A549 (cell line): ENCODE data around the gene CD109. TPM values are rescaled to one million over a fixed set of nuclear protein-coding genes. Genes with fewer than 3 reads are reported as not detected.

Experiments
- ATAC-seq, 2 experiments: fragments of 200-7000 bp in 1 of 2; fragments of >200 bp in 1 of 2; cut with Nextera tagmentation in 1 of 2; cut with Tn5 transposase in 1 of 2; 3 replicates each; pipeline versions ENCODE4 v1.8.0 to v1.9.1; 2018 to 2020; ENCODE audit warnings: mild to moderate bottlenecking in 1 of 2, moderate library complexity in 1 of 2
- CTCF ChIA-PET: fragments of 300-600 bp; sonication (Branson Sonifier 250); formaldehyde crosslinking; extraction: SDS; loops from one replicate; lab custom pipeline; 2021; ENCODE audit warnings: antibody characterized with exemption, inconsistent platforms; lab: Yijun Ruan, JAX
- POLR2A ChIA-PET: fragments of 350-600 bp; formaldehyde crosslinking; extraction: SDS; loops from one replicate; lab custom pipeline; 2021; ENCODE audit warnings: antibody characterized with exemption, inconsistent platforms; lab: Yijun Ruan, JAX
- DNase-seq, 2 experiments: peaks; one replicate each; pipeline versions ENCODE4 v3.0.0 to v3.0.0-alpha.2; 2011 to 2016; ENCODE audit warnings: low read depth in 1 of 2, low spot score in 1 of 2
- FAIRE-seq: peaks from 2 replicates; lab custom pipeline; 2011; peaks lifted over from hg19 to GRCh38; lab: Jason Lieb, UNC
- H3K27ac ChIP-seq, 2 experiments: fragments of >200 bp; sonication (Bioruptor Twin); formaldehyde crosslinking; 3 replicates each; pipeline ENCODE4 v1.5.1; 2016 to 2017
- H3K4me1 ChIP-seq: fragments of >200 bp; sonication (Bioruptor Twin); formaldehyde crosslinking; 3 replicates; pipeline ENCODE4 v1.6.1; 2016
- H3K4me2 ChIP-seq: fragments of >200 bp; sonication (Bioruptor Twin); formaldehyde crosslinking; 3 replicates; pipeline ENCODE4 v1.6.1; 2016
- H3K4me3 ChIP-seq: fragments of >200 bp; sonication (Bioruptor Twin); formaldehyde crosslinking; 3 replicates; pipeline ENCODE4 v1.5.1; 2016
- H3K9me3 ChIP-seq: fragments of >200 bp; sonication (Bioruptor Twin); formaldehyde crosslinking; 3 replicates; pipeline ENCODE4 v1.6.1; 2016
- ATOH8 ChIP-seq: fragments of 250-450 bp; sonication (Bioruptor Pico); IDR thresholded peaks from 2 replicates; pipeline ENCODE4 v1.5.0; 2020; ENCODE audit warnings: low read depth, mild to moderate bottlenecking, moderate library complexity
- BCL3 ChIP-seq: fragments of >200 bp; sonication (Bioruptor Twin); formaldehyde crosslinking; IDR thresholded peaks from 3 replicates; pipeline ENCODE4 v1.6.1; 2016
- BHLHE40 ChIP-seq: IDR thresholded peaks from 2 replicates; pipeline ENCODE4 v1.6.1; 2012; ENCODE audit warnings: low read depth, low read length, inconsistent platforms
- CBX2 ChIP-seq: fragments of 200-600 bp; sonication (generic); IDR thresholded peaks from 2 replicates; pipeline ENCODE4 v1.6.1; 2016; ENCODE audit warnings: low read depth, mild to moderate bottlenecking, borderline replicate concordance
- CHD2 ChIP-seq: fragments of 150-350 bp; IDR thresholded peaks from 2 replicates; pipeline ENCODE4 v1.6.1; 2014; ENCODE audit warnings: low read length; ENCODE audit not compliant: partially characterized antibody
- CHD4 ChIP-seq: fragments of 200-600 bp; sonication (generic); IDR thresholded peaks from 2 replicates; pipeline ENCODE4 v1.6.1; 2016; ENCODE audit warnings: antibody characterized with exemption, mild to moderate bottlenecking, borderline replicate concordance
- E2F6 ChIP-seq: IDR thresholded peaks from 2 replicates; pipeline ENCODE4 v1.6.1; 2012; ENCODE audit warnings: low read depth, borderline replicate concordance
- ELK1 ChIP-seq: fragments of 150-350 bp; IDR thresholded peaks from 2 replicates; pipeline ENCODE4 v1.6.1; 2014; ENCODE audit warnings: low read depth, mild to moderate bottlenecking, low read length
- ESRRA ChIP-seq: fragments of 150-350 bp; IDR thresholded peaks from 2 replicates; pipeline ENCODE4 v1.6.1; 2014; ENCODE audit warnings: mild to moderate bottlenecking, low read length, borderline replicate concordance
- FOSB ChIP-seq: fragments of 250-450 bp; sonication (Bioruptor Pico); IDR thresholded peaks from 2 replicates; pipeline ENCODE4 v1.5.0; 2020; ENCODE audit warnings: mild to moderate bottlenecking, moderate library complexity
- FOXS1 ChIP-seq: fragments of 250-450 bp; sonication (Bioruptor Pico); IDR thresholded peaks from 2 replicates; pipeline ENCODE4 v1.5.0; 2020; ENCODE audit warnings: mild to moderate bottlenecking, moderate library complexity
- HES2 ChIP-seq: fragments of >200 bp; sonication (Bioruptor Twin); formaldehyde crosslinking; IDR thresholded peaks from 2 replicates; pipeline ENCODE4 v1.6.1; 2016
- HEYL ChIP-seq: fragments of 250-450 bp; sonication (Bioruptor Pico); IDR thresholded peaks from 2 replicates; pipeline ENCODE4 v1.8.0; 2021; ENCODE audit warnings: mild to moderate bottlenecking, moderate library complexity
- HOXB13 ChIP-seq: fragments of 250-450 bp; sonication (Bioruptor Pico); IDR thresholded peaks from 2 replicates; pipeline ENCODE4 v1.5.0; 2020; ENCODE audit warnings: low read depth, mild to moderate bottlenecking, moderate library complexity
- JUN ChIP-seq, 2 experiments: fragments of >200 bp; sonication (Bioruptor Twin); formaldehyde crosslinking; IDR thresholded peaks; 2 replicates in 1 of 2; 3 replicates in 1 of 2; pipeline ENCODE4 v1.6.1; 2016 to 2017
- MAFK ChIP-seq: fragments of 450-650 bp; IDR thresholded peaks from 2 replicates; pipeline ENCODE4 v1.6.1; 2014; ENCODE audit not compliant: partially characterized antibody
- NFE2L2 ChIP-seq: fragments of 150-350 bp; conservative IDR thresholded peaks from 2 replicates; pipeline ENCODE4 v1.6.1; 2014; ENCODE audit warnings: low read length
- NPAS2 ChIP-seq: fragments of 250-450 bp; sonication (Bioruptor Pico); IDR thresholded peaks from 2 replicates; pipeline ENCODE4 v1.8.0; 2022; ENCODE audit warnings: mild to moderate bottlenecking, moderate library complexity, borderline replicate concordance
- NR3C1 ChIP-seq: fragments of >200 bp; sonication (Bioruptor Twin); formaldehyde crosslinking; IDR thresholded peaks from 3 replicates; pipeline ENCODE4 v1.6.1; 2017
- PBX3 ChIP-seq: IDR thresholded peaks from 2 replicates; pipeline ENCODE4 v1.6.1; 2012
- PHF8 ChIP-seq: fragments of 200-600 bp; sonication (generic); IDR thresholded peaks from 2 replicates; pipeline ENCODE4 v1.6.1; 2016; ENCODE audit warnings: low read depth, mild to moderate bottlenecking, antibody characterized with exemption, moderate library complexity, borderline replicate concordance
- POLR2A ChIP-seq: IDR thresholded peaks from 2 replicates; pipeline ENCODE4 v1.6.1; 2012; ENCODE audit warnings: mild to moderate bottlenecking, low read length
- POLR2AphosphoS2 ChIP-seq: conservative IDR thresholded peaks from 2 replicates; pipeline ENCODE4 v1.6.1; 2012; ENCODE audit warnings: low read length, improper control_type of control experiment, inconsistent platforms
- RAD21 ChIP-seq, 2 experiments: fragments of >200 bp in 1 of 2; sonication (Bioruptor Twin) in 1 of 2; formaldehyde crosslinking in 1 of 2; IDR thresholded peaks in 1 of 2; conservative IDR thresholded peaks in 1 of 2; 2 replicates in 1 of 2; 3 replicates in 1 of 2; pipeline ENCODE4 v1.6.1; 2012 to 2018; ENCODE audit warnings: inconsistent platforms in 1 of 2
- RARB ChIP-seq: fragments of 250-450 bp; sonication (Bioruptor Pico); IDR thresholded peaks from 2 replicates; pipeline ENCODE4 v1.8.0; 2021; ENCODE audit warnings: mild to moderate bottlenecking, moderate library complexity
- RCOR1 ChIP-seq: fragments of 150-350 bp; IDR thresholded peaks from 2 replicates; pipeline ENCODE4 v1.6.1; 2014; ENCODE audit warnings: antibody characterized with exemption, low read length, low read depth
- RFX5 ChIP-seq: fragments of 450-650 bp; IDR thresholded peaks from 2 replicates; pipeline ENCODE4 v1.7.1; 2014; ENCODE audit warnings: antibody characterized with exemption, mild to moderate bottlenecking, moderate library complexity
- SMC3 ChIP-seq: fragments of >200 bp; sonication (Bioruptor Twin); formaldehyde crosslinking; IDR thresholded peaks from 3 replicates; pipeline ENCODE4 v1.6.1; 2018; ENCODE audit warnings: inconsistent platforms
- SREBF2 ChIP-seq: fragments of 450-650 bp; IDR thresholded peaks from 2 replicates; pipeline ENCODE4 v1.6.1; 2014; ENCODE audit warnings: mild to moderate bottlenecking, moderate library complexity
- USF2 ChIP-seq: fragments of 450-650 bp; IDR thresholded peaks from 2 replicates; pipeline ENCODE4 v1.6.1; 2014; ENCODE audit warnings: antibody characterized with exemption
- ZFP36 ChIP-seq: fragments of 450-650 bp; IDR thresholded peaks from 2 replicates; pipeline ENCODE4 v1.6.1; 2014; ENCODE audit warnings: borderline replicate concordance; ENCODE audit not compliant: partially characterized antibody
- ZSCAN20 ChIP-seq: fragments of 250-450 bp; sonication (Bioruptor Pico); IDR thresholded peaks from 2 replicates; pipeline ENCODE4 v1.8.0; 2022; ENCODE audit warnings: mild to moderate bottlenecking, moderate library complexity
- WGBS: methylation state at CpG from one replicate; pipeline ENCODE4 v1.1.6; 2017; ENCODE audit errors: missing lambda C conversion rate; 5-methylcytosine and 5-hydroxymethylcytosine counted together
- polyA plus RNA-seq, 4 experiments: library from polyadenylated mRNA; depleted of rRNA in 3 of 4; stranded (reverse); fragments of >200 nt; fragmentation: RNase III in 1 of 4; extraction: RNeasy Plus Mini Kit Qiagen cat#74134 plus additional on column Dnase treatment in 1 of 4; gene quantifications; 2 replicates in 3 of 4; 3 replicates in 1 of 4; pipeline ENCODE4 v1.2.3, GENCODE V29; 2011 to 2017

CD109 gene
- polyA plus RNA-seq, 2 of the 4 experiments (the other 2 are of a cell fraction): 18.3 to 56.7 TPM

GRCh38 chr6:73858376-73858775 is 162.4 kb downstream of the CD109 start (continued):
- no peak for TF ChIP-seq POLR2AphosphoS2
- TF ChIP-seq ESRRA: no peak
- no peak for TF ChIP-seq CHD2
- TF ChIP-seq ATOH8 (CRISPR knock-in tag): no peak
- TF ChIP-seq JUN (IDR thresholded peaks at IDR 0.05): no peak
- no peak for TF ChIP-seq ELK1

- no peak overlapping the region for H3K4me3 ChIP-seq
- WGBS: 52% methylated on average over 1 of the region's 1 CpG
- no peak overlapping the region for H3K27ac ChIP-seq
- ChIA-PET POLR2A (no interaction called here), CTCF (interaction anchor here (1.7 kb wide), 1 partner anchor 1349 kb away, joined by 5 read pairs; no protein-coding TSS in a partner anchor)
- ATAC-seq (no peak), FAIRE-seq (no peak), DNase-seq (no peak)
- TF ChIP-seq RCOR1: no peak
- TF ChIP-seq HEYL (CRISPR knock-in tag): no peak
- TF ChIP-seq ATOH8 (CRISPR knock-in tag): no peak
- no peak for TF ChIP-seq SMC3
- no peak for TF ChIP-seq NFE2L2
- TF ChIP-seq PBX3: no peak
- TF ChIP-seq NR3C1: no peak
- TF ChIP-seq MAFK: no peak
- TF ChIP-seq CHD4: no peak
- no peak for TF ChIP-seq POLR2AphosphoS2
- no peak for TF ChIP-seq RARB
- no peak for TF ChIP-seq POLR2A
- TF ChIP-seq FOXS1 (CRISPR knock-in tag): no peak
- TF ChIP-seq RAD21 (conservative IDR thresholded peaks at IDR 0.05 in 1 of 2, IDR thresholded peaks at IDR 0.05 in 1 of 2): no peak
- TF ChIP-seq NPAS2 (CRISPR knock-in tag): no peak
- no peak for TF ChIP-seq SREBF2
- TF ChIP-seq FOSB: no peak
- TF ChIP-seq HOXB13 (CRISPR knock-in tag): no peak
- no peak for TF ChIP-seq CBX2
- no peak for TF ChIP-seq ZSCAN20 (CRISPR knock-in tag)
- H3K4me1 ChIP-seq: no peaks in the 10 kb centered on the region
- no peaks in the 10 kb centered on the region for H3K9me3 ChIP-seq
- H3K4me2 ChIP-seq: no peak overlapping the region
Observed at GRCh38 chr6:73860303-73860702, 164.3 kb downstream of the CD109 start.

GRCh38 chr6:73866305-73866704 is 170.3 kb downstream of the CD109 start:
- no peak overlapping the region for H3K4me3 ChIP-seq
- ChIA-PET POLR2A (no interaction called here), CTCF (no interaction called here)
- no peak for ATAC-seq
- no peaks in the 10 kb centered on the region for H3K9me3 ChIP-seq
- FAIRE-seq: no peak
- no peak for DNase-seq
- no peak overlapping the region for H3K4me2 ChIP-seq
- no peaks in the 10 kb centered on the region for H3K4me1 ChIP-seq
- H3K27ac ChIP-seq: no peak overlapping the region
- no peak for TF ChIP-seq ZFP36
- no peak for TF ChIP-seq FOSB
- no peak for TF ChIP-seq RFX5
- no peak for TF ChIP-seq E2F6
- no peak for TF ChIP-seq HES2
- no peak for TF ChIP-seq RCOR1
- TF ChIP-seq BCL3: no peak
- TF ChIP-seq POLR2AphosphoS2: no peak
- no peak for TF ChIP-seq POLR2A
- no peak for TF ChIP-seq USF2
- no peak for TF ChIP-seq BHLHE40
- no peak for TF ChIP-seq ZSCAN20 (CRISPR knock-in tag)
- TF ChIP-seq PHF8: no peak
